Left colon (tissue), 2 donors: ENCODE results near the gene TMEM63B. TPM values are rescaled to one million over a fixed set of nuclear protein-coding genes. Genes with fewer than 3 reads are reported as not detected.
"Not testable (repeated sequence)": the region's sequence is repeated elsewhere in the genome, so short reads cannot be mapped to it uniquely, and the experiment has no call there.

Experiments
- ATAC-seq: fragments of 200-7000 bp; cut with Tn5 transposase; one replicate; pipeline ENCODE4 v1.9.1; 2020; ENCODE audit warnings: mild to moderate bottlenecking, moderate library complexity
- DNase-seq, 2 donors: peaks; one replicate each; pipeline ENCODE4 v3.0.0-alpha.2; 2020
- intact Hi-C, 2 donors: fragments of 100-400 bp; cut with DNase I in 1 of 2; cut with micrococcal nuclease in 1 of 2; formaldehyde crosslinking; loops; one replicate each; pipeline versions ENCODE4 v1.11.2 to v1.14.0; 2022; cut with DNase I, micrococcal nuclease
- total RNA-seq, 2 donors: library from RNA; stranded (reverse); fragmentation: NEBNext Ultra II Directional; extraction: Animal tissue kit (Norgen Biotek cat#: 25700); gene quantifications; one replicate each; pipeline ENCODE4 v1.2.1, GENCODE V29; 2021
- donor health status: DM: no; HTN: no; CAD: no.
- donor health status: DM: yes; HTN: yes; CAD: no.

The TMEM63B gene
- total RNA-seq, 2 donors from 2014 or later = 99.7 to 102 TPM

GRCh38 chr6:44133003-44133931, 5.9 kb downstream of the TMEM63B start:
- peak; percentile 81 for ATAC-seq
- intact Hi-C loops = no loop called here
- DNase-seq = peak; percentile 64 to 83

GRCh38 chr6:44133981-44134711, 6.8 kb downstream of the TMEM63B start:
- peak in 1 of 2 donors; percentile 31 for DNase-seq

GRCh38 chr6:44135173-44135758, 7.9 kb downstream of the TMEM63B start:
- no peak for ATAC-seq
- intact Hi-C loops = no loop called here

More at GRCh38 chr6:44133981-44134711, 6.8 kb downstream of the TMEM63B start:
- no peak for ATAC-seq
- intact Hi-C loops = no loop called here

GRCh38 chr6:44135875-44136274, 8.5 kb downstream of the TMEM63B start:
- intact Hi-C loops = no loop called here

More at GRCh38 chr6:44135173-44135758, 7.9 kb downstream of the TMEM63B start:
- DNase-seq = no peak

GRCh38 chr6:44138717-44139350, 11.5 kb downstream of the TMEM63B start:
- no peak for DNase-seq
- ATAC-seq = no peak
- intact Hi-C loops = no loop called here

More at GRCh38 chr6:44135875-44136274, 8.5 kb downstream of the TMEM63B start:
- no peak for DNase-seq
- ATAC-seq = no peak

GRCh38 chr6:44139351-44139743, 12.0 kb downstream of the TMEM63B start:
- ATAC-seq = no peak
- DNase-seq = no peak
- intact Hi-C loops = no loop called here

- no peak for DNase-seq
- intact Hi-C loops = no loop called here
- no peak for ATAC-seq
Measured at GRCh38 chr6:44142835-44143234, 15.5 kb downstream of the TMEM63B start.

- ATAC-seq = no peak
- intact Hi-C loops = no loop called here
- DNase-seq = no peak
Measured at GRCh38 chr6:44143731-44144130, 16.4 kb downstream of the TMEM63B start.

GRCh38 chr6:44144536-44144935, 17.2 kb downstream of the TMEM63B start:
- DNase-seq, intact Hi-C loops, ATAC-seq: not testable (repeated sequence)

GRCh38 chr6:44145839-44146238, 18.5 kb downstream of the TMEM63B start:
- DNase-seq (no peak), ATAC-seq (peak; percentile 25)
- intact Hi-C loops = no loop called here

- intact Hi-C loops = no loop called here
- ATAC-seq = no peak
- no peak for DNase-seq
Measured at GRCh38 chr6:44146685-44147084, 19.3 kb downstream of the TMEM63B start.

- ATAC-seq (no peak), DNase-seq (no peak)
- intact Hi-C loops = no loop called here
Measured at GRCh38 chr6:44147256-44147655, 19.9 kb downstream of the TMEM63B start.

- DNase-seq (no peak), ATAC-seq (no peak)
- intact Hi-C loops = no loop called here
Measured at GRCh38 chr6:44148306-44148705, 21.0 kb downstream of the TMEM63B start.

GRCh38 chr6:44149369-44150012, 22.1 kb downstream of the TMEM63B start:
- DNase-seq (no peak), ATAC-seq (no peak)
- intact Hi-C loops = loop anchor here (5.0 kb wide), 1 partner anchor 52 kb away; no protein-coding TSS in a partner anchor

- no peak for DNase-seq
- no peak for ATAC-seq
- intact Hi-C loops = loop anchor here (5.0 kb wide), 1 partner anchor 53 kb away; no protein-coding TSS in a partner anchor
Measured at GRCh38 chr6:44150317-44150917, 23.1 kb downstream of the TMEM63B start.

- DNase-seq = peak; percentile 60 to 84
- intact Hi-C loops = loop anchor here (5.0 kb wide), 1 partner anchor 54 kb away; no protein-coding TSS in a partner anchor
- ATAC-seq = peak; percentile 74
Measured at GRCh38 chr6:44151348-44152108, 24.2 kb downstream of the TMEM63B start.

- ATAC-seq (no peak), DNase-seq (no peak)
- intact Hi-C loops = loop anchor here (5.0 kb wide), 1 partner anchor 55 kb away; no protein-coding TSS in a partner anchor
Measured at GRCh38 chr6:44152109-44152461, 24.7 kb downstream of the TMEM63B start.
